ENCODE measurements around the gene GPC6. TPM values are rescaled to one million over a fixed set of nuclear protein-coding genes. Genes with fewer than 3 reads are reported as not detected.

Gene GPC6
- polyA plus RNA-seq, 1 donor from 2014 or later = 9.0 TPM

DNA sequence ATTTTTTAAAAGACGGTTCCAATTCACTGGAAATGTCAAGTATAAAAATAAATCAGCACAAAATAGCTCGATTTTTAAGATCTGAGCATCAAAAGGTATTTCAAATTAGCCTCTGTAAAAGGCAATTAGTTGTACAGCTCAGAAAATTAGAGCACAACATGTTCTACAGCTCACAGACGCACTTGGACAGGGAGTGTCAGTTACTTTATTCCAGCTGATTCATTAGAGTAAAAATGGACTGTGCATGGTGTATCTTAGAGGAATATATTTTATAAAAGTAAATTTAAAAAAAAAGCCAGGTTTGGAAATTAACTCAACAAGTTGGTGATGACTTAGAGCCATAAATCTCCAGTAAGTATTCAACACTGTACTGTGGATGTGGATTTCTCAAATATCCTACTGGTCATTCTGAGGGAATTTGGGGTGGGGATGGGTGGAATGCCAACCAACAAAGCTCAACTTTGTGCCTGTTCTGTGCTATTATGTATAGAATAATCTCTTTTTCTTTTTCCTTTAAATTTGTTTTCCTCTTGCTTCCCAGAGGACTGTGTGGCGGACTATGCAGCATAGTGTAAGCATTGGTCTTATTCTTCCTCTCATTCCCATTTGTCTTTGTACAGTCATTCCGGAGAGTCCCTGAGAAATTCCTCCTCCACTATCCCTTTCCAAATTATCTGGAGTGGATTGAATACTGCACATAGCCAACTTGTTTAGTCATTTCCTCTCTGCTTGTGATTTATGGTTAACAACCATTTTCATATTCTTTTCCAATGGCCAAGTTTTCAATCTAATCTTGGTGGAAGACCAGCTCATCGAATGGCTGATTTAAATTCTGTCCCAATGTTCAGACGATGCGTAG lies 1083.6 kb downstream of the GPC6 start:
- Histone ChIP-seq H3K9me2 (ENCODE audit: insufficient read depth, low read length) (no peaks in the 10 kb centered on the region), H3K79me2 (replicated peaks; ENCODE audit: insufficient read depth, low read length) (no peaks in the 10 kb centered on the region), H3K9ac (ENCODE audit: low read length) (no peak overlapping the region), H4K20me1 (ENCODE audit: insufficient read depth) (no peaks in the 10 kb centered on the region), H3K9me3 (ENCODE audit: low read length) (no peaks in the 10 kb centered on the region), H3K36me3 (ENCODE audit: insufficient read depth, low read length) (no peaks in the 10 kb centered on the region), H3K4me2 (ENCODE audit: low read length) (no peak overlapping the region), H3K4me3 (ENCODE audit: low read length) (no peak overlapping the region), H3K27ac (ENCODE audit: low read length) (no peak overlapping the region), H2AFZ (ENCODE audit: low read depth, low read length) (no peak overlapping the region), H3K27me3 (ENCODE audit: insufficient read depth, low read depth, low read length) (no peaks in the 10 kb centered on the region), H3F3A (ENCODE audit: insufficient read depth, low read length, poor library complexity, severe bottlenecking) (no peaks in the 10 kb centered on the region)
- TF ChIP-seq EZH2 (IDR thresholded peaks at IDR 0.05; ENCODE audit: borderline replicate concordance, insufficient read depth, low read length, poor library complexity, severe bottlenecking) (no peak), SMC3 (conservative IDR thresholded peaks at IDR 0.05; ENCODE audit: poor library complexity) (no peak), RAD21 (conservative IDR thresholded peaks at IDR 0.05) (no peak), POLR2AphosphoS5 (IDR thresholded peaks at IDR 0.05) (no peak), EP300 (conservative IDR thresholded peaks at IDR 0.05; ENCODE audit: poor library complexity, severe bottlenecking) (no peak), TAF1 (IDR thresholded peaks at IDR 0.05; ENCODE audit: low read depth) (no peak), MXI1 (conservative IDR thresholded peaks at IDR 0.05; ENCODE audit: poor library complexity, severe bottlenecking) (no peak)
- TF ChIP-seq, protein P1, sequence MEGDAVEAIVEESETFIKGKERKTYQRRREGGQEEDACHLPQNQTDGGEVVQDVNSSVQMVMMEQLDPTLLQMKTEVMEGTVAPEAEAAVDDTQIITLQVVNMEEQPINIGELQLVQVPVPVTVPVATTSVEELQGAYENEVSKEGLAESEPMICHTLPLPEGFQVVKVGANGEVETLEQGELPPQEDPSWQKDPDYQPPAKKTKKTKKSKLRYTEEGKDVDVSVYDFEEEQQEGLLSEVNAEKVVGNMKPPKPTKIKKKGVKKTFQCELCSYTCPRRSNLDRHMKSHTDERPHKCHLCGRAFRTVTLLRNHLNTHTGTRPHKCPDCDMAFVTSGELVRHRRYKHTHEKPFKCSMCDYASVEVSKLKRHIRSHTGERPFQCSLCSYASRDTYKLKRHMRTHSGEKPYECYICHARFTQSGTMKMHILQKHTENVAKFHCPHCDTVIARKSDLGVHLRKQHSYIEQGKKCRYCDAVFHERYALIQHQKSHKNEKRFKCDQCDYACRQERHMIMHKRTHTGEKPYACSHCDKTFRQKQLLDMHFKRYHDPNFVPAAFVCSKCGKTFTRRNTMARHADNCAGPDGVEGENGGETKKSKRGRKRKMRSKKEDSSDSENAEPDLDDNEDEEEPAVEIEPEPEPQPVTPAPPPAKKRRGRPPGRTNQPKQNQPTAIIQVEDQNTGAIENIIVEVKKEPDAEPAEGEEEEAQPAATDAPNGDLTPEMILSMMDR (IDR thresholded peaks at IDR 0.05; ENCODE audit: poor library complexity, severe bottlenecking) = no peak
- TF ChIP-seq, protein P2, sequence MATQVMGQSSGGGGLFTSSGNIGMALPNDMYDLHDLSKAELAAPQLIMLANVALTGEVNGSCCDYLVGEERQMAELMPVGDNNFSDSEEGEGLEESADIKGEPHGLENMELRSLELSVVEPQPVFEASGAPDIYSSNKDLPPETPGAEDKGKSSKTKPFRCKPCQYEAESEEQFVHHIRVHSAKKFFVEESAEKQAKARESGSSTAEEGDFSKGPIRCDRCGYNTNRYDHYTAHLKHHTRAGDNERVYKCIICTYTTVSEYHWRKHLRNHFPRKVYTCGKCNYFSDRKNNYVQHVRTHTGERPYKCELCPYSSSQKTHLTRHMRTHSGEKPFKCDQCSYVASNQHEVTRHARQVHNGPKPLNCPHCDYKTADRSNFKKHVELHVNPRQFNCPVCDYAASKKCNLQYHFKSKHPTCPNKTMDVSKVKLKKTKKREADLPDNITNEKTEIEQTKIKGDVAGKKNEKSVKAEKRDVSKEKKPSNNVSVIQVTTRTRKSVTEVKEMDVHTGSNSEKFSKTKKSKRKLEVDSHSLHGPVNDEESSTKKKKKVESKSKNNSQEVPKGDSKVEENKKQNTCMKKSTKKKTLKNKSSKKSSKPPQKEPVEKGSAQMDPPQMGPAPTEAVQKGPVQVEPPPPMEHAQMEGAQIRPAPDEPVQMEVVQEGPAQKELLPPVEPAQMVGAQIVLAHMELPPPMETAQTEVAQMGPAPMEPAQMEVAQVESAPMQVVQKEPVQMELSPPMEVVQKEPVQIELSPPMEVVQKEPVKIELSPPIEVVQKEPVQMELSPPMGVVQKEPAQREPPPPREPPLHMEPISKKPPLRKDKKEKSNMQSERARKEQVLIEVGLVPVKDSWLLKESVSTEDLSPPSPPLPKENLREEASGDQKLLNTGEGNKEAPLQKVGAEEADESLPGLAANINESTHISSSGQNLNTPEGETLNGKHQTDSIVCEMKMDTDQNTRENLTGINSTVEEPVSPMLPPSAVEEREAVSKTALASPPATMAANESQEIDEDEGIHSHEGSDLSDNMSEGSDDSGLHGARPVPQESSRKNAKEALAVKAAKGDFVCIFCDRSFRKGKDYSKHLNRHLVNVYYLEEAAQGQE (IDR thresholded peaks at IDR 0.05; ENCODE audit: borderline replicate concordance) = no peak

DNA sequence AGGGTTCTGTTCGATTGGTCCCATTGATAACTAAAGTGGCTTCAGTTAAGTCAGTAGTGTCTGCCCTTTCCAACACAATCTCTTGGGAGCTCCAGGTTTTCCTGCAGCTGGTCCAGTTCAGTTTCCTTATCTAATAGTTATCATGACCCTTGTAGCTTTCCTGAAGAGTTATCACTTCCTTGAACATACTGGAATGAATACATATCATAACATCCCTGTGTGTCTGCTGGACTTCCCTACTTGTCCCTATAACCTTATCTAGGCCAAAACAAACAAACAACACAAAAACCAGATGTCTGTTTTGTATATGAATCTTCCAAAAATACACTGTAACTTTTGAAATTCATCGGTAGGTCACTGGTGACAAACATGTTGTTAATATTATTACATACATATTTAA lies 1085.3 kb downstream of the GPC6 start:
- Histone ChIP-seq H3K9me2 (ENCODE audit: insufficient read depth, low read length) (no peaks in the 10 kb centered on the region), H2AFZ (ENCODE audit: low read depth, low read length) (no peak overlapping the region), H3K27ac (ENCODE audit: low read length) (no peak overlapping the region), H3K36me3 (ENCODE audit: insufficient read depth, low read length) (no peaks in the 10 kb centered on the region), H3K9ac (ENCODE audit: low read length) (no peak overlapping the region), H3K4me3 (ENCODE audit: low read length) (no peak overlapping the region), H4K20me1 (ENCODE audit: insufficient read depth) (no peaks in the 10 kb centered on the region), H3K9me3 (ENCODE audit: low read length) (no peaks in the 10 kb centered on the region), H3K4me2 (ENCODE audit: low read length) (no peak overlapping the region), H3K27me3 (ENCODE audit: insufficient read depth, low read depth, low read length) (no peaks in the 10 kb centered on the region), H3K79me2 (replicated peaks; ENCODE audit: insufficient read depth, low read length) (no peaks in the 10 kb centered on the region), H3F3A (ENCODE audit: insufficient read depth, low read length, poor library complexity, severe bottlenecking) (no peaks in the 10 kb centered on the region)
- TF ChIP-seq EP300 (conservative IDR thresholded peaks at IDR 0.05; ENCODE audit: poor library complexity, severe bottlenecking) (no peak), TAF1 (IDR thresholded peaks at IDR 0.05; ENCODE audit: low read depth) (no peak), SMC3 (conservative IDR thresholded peaks at IDR 0.05; ENCODE audit: poor library complexity) (no peak), RAD21 (conservative IDR thresholded peaks at IDR 0.05) (no peak), EZH2 (IDR thresholded peaks at IDR 0.05; ENCODE audit: borderline replicate concordance, insufficient read depth, low read length, poor library complexity, severe bottlenecking) (no peak), MXI1 (conservative IDR thresholded peaks at IDR 0.05; ENCODE audit: poor library complexity, severe bottlenecking) (no peak), POLR2AphosphoS5 (IDR thresholded peaks at IDR 0.05) (no peak)
- TF ChIP-seq, protein P2 (IDR thresholded peaks at IDR 0.05; ENCODE audit: borderline replicate concordance) = no peak
- TF ChIP-seq, protein P1 (IDR thresholded peaks at IDR 0.05; ENCODE audit: poor library complexity, severe bottlenecking) = no peak

Data from neural cell (in vitro differentiated cells).